ENCODE measurements around the gene PVR. TPM values are rescaled to one million over a fixed set of nuclear protein-coding genes. Genes with fewer than 3 reads are reported as not detected.

PVR gene
- total RNA-seq, 4 donors from 2014 or later: 27.1 to 58.5 (median 33.4) TPM

DNA sequence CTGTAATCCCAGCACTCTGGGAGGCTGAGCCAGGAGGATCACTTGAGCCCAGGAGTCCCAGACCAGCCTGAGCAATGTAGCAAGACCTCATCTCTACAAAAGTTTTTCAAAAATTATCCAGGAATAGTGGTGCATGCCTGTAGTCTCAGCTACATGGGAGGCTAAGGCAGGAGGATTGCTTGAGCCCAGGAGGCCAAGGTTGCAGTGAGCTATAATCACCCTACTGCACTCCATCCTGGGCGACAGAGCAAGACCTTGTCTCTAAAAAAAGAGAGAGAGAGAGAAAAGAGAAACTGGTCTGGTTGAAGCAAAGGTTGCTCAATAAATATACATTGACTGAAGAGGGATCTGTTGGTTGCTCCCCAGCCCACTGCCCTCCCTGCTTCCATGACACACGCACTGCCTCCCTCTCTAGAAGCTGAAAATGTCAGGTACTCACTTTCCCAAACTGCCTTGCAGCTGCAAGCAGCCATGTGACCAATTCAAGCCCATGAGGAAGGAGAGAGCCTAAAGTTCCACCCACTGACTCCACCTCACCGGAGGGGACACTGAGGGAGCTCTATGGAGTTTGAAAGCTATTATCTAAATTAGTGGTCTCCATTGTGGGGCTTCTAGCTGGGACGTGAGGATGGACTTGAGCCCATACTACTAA is 69.3 kb downstream of the PVR start:
- ATAC-seq: no peak
- Histone ChIP-seq H3K27me3 (no peaks in the 10 kb centered on the region), H3K4me3 (no peak overlapping the region), H3K36me3 (no peaks in the 10 kb centered on the region), H3K27ac (no peak overlapping the region), H3K9me3 (peaks cover 0 to 8% (median 0%) of the 10 kb centered on the region in 3 donors), H3K4me1 (peaks cover 0 to 3% (median 0%) of the 10 kb centered on the region in 3 donors)
- TF ChIP-seq POLR2A (IDR thresholded peaks at IDR 0.05) (no peak), EP300 (IDR thresholded peaks at IDR 0.05) (no peak), POLR2AphosphoS5 (IDR thresholded peaks at IDR 0.05) (no peak)
- TF ChIP-seq, protein P1, sequence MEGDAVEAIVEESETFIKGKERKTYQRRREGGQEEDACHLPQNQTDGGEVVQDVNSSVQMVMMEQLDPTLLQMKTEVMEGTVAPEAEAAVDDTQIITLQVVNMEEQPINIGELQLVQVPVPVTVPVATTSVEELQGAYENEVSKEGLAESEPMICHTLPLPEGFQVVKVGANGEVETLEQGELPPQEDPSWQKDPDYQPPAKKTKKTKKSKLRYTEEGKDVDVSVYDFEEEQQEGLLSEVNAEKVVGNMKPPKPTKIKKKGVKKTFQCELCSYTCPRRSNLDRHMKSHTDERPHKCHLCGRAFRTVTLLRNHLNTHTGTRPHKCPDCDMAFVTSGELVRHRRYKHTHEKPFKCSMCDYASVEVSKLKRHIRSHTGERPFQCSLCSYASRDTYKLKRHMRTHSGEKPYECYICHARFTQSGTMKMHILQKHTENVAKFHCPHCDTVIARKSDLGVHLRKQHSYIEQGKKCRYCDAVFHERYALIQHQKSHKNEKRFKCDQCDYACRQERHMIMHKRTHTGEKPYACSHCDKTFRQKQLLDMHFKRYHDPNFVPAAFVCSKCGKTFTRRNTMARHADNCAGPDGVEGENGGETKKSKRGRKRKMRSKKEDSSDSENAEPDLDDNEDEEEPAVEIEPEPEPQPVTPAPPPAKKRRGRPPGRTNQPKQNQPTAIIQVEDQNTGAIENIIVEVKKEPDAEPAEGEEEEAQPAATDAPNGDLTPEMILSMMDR (IDR thresholded peaks at IDR 0.05): no peak
- WGBS, 2 donors (ENCODE audit: low coverage in 1 of 2): 38 to 75% methylated on average over 4 of the region's 4 CpGs

Other genes starting within 250 kb of the PVR start
- gene ZNF285, start 242.3 kb upstream of the PVR start, total RNA-seq: 1 to 10 TPM; 2.7 to 6.6 (median 4.3) TPM
- gene ZNF229, start 195.4 kb upstream of the PVR start, total RNA-seq: 1 to 10 TPM; 4.3 to 9.0 (median 5.3) TPM
- 10 to 100 TPM in 2 of 4 donors, 1 to 10 TPM in 2; 7.3 to 12.7 (median 9.3) TPM for gene ZNF180, start 143.4 kb upstream of the PVR start, total RNA-seq
- not detected for gene CEACAM20, start 114.2 kb upstream of the PVR start, total RNA-seq
- gene IGSF23, start 30.3 kb upstream of the PVR start, total RNA-seq: not detected
- gene CEACAM19, start 27.6 kb downstream of the PVR start, total RNA-seq: 1 to 10 TPM in 3 of 4 donors, under 1 TPM in 1; 0.82 to 5.2 (median 3.5) TPM
- not detected for gene CEACAM16, start 55.2 kb downstream of the PVR start, total RNA-seq
- gene BCL3, start 104.8 kb downstream of the PVR start, total RNA-seq: 10 to 100 TPM; 13.2 to 37.7 (median 16.4) TPM
- gene CBLC, start 134.0 kb downstream of the PVR start, total RNA-seq: 1 to 10 TPM in 1 of 4 donors, under 1 TPM in 1, not detected in 2; 0.93 to 1.0 TPM
- 10 to 100 TPM; 24.1 to 52.7 (median 36.9) TPM for gene BCAM, start 165.2 kb downstream of the PVR start, total RNA-seq
- gene NECTIN2, start 202.4 kb downstream of the PVR start, total RNA-seq: 10 to 100 TPM; 27.6 to 47.8 (median 41.6) TPM
- 10 to 100 TPM; 30.7 to 41.2 (median 33.7) TPM for gene TOMM40, start 247.3 kb downstream of the PVR start, total RNA-seq

All from gastroesophageal sphincter (tissue), 4 donors.